ENCODE data around the gene CD93.

CD93 gene

DNA sequence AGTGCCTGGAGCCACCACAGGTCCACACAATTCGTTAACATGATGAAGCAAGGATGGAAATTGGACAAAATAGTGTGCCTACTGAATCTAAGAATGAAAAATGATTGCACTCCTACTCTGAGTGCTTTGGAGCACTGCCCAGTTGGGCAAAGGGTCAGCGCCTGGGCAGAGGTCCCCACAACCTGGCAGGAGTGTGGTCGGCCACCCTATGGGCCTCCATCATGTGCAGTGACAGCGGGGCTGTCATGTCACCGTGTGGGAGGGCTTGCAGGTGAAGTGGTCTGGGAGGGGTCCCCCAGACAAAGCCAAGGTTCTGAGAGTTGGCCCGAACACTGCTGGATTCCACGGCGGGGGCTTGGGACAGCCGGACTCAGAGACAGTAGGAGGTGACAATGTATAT, 36.2 kb upstream of the CD93 start:
- no peak for DNase-seq
- Histone ChIP-seq H3K27me3 (replicated peaks) (no peaks in the 10 kb centered on the region), H3K36me3 (replicated peaks) (no peaks in the 10 kb centered on the region), H3K27ac (no peak overlapping the region), H3K4me3 (ENCODE audit: low read depth, low read length) (no peak overlapping the region)
- TF ChIP-seq, protein P1, sequence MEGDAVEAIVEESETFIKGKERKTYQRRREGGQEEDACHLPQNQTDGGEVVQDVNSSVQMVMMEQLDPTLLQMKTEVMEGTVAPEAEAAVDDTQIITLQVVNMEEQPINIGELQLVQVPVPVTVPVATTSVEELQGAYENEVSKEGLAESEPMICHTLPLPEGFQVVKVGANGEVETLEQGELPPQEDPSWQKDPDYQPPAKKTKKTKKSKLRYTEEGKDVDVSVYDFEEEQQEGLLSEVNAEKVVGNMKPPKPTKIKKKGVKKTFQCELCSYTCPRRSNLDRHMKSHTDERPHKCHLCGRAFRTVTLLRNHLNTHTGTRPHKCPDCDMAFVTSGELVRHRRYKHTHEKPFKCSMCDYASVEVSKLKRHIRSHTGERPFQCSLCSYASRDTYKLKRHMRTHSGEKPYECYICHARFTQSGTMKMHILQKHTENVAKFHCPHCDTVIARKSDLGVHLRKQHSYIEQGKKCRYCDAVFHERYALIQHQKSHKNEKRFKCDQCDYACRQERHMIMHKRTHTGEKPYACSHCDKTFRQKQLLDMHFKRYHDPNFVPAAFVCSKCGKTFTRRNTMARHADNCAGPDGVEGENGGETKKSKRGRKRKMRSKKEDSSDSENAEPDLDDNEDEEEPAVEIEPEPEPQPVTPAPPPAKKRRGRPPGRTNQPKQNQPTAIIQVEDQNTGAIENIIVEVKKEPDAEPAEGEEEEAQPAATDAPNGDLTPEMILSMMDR (IDR thresholded peaks at IDR 0.05; ENCODE audit: low read depth, low read length, missing control alignments), result no peak
- in situ Hi-C loops (cut with HindIII; ENCODE audit: low pct_ligation_motif_present, low sequenced_read_pairs), result no loop called here

DNA sequence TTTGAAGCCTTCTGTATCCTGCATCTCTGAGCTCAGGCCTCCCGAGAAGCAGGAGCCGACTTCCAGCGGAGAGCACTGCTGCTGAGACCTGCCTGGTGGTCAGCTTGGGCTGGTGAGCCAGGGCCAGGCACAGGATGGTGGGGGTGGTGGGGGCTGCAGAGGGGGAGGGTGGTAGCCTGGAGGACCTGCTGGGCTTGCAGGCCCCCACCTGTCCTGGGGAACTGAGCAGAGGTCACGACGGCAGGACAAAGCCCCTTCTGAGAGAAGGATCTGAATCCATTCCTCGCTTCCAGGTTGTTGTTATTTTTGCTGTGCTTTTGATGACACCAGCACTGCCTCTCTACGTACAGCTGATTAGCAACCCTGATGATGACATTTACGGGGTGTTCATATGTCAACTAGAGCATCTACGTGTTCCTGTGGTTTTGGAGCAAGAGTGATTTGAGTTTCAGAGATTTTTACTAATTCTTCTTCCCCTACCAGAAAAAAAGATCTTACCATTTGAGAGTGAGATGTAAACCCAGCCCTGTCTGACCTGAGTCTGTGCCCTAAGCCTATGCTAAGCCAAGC, 35.7 kb upstream of the CD93 start:
- no peak overlapping the region for H3K4me3 ChIP-seq (ENCODE audit: low read depth, low read length)
- no peaks in the 10 kb centered on the region for H3K36me3 ChIP-seq (replicated peaks)
- no peak for DNase-seq
- no peaks in the 10 kb centered on the region for H3K27me3 ChIP-seq (replicated peaks)
- TF ChIP-seq, protein P1 (IDR thresholded peaks at IDR 0.05; ENCODE audit: low read depth, low read length, missing control alignments), result no peak
- in situ Hi-C loops (cut with HindIII; ENCODE audit: low pct_ligation_motif_present, low sequenced_read_pairs), result no loop called here
- no peak overlapping the region for H3K27ac ChIP-seq

DNA sequence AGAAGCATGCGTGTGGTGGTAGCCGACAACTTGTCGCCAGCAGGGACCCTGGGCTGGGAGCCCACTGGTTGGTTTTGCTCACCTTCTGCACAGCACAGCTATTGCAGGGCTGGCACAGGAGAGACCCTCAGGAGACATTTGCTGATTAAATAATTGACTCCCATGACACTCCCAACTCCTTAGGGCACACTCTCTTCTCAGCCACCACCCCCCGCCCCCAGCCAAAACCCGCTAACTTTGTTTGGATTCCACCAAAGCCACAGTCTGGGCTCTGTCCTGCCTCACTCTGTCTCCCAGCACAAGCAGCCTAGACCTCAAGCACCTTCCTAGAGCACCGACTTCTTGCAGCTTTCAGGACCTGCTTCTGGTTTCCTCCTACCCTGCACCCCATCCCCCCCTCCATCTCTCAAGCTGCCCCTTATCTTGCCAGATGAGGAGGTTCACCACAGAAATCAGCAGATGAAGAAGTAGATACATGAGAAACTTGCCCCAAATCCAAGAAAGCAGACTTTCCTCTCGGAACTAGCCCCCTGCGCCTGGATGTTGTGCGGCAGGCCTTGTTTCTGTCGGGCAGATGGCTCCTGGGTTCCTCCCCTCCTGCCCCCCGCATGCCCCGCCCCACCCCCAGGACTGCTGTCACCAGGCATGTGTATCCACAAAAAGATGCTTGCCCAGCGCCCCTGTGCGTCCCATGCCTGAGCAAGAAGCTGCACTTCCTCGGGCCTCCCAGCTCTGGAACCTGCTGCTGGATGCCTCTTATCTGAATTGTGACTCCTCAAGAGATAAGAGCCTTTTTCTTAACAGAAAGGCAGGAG, 35.0 kb upstream of the CD93 start:
- in situ Hi-C loops (cut with HindIII; ENCODE audit: low pct_ligation_motif_present, low sequenced_read_pairs), result no loop called here
- TF ChIP-seq, protein P1 (IDR thresholded peaks at IDR 0.05; ENCODE audit: low read depth, low read length, missing control alignments), result no peak
- H3K27me3 ChIP-seq (replicated peaks), result no peaks in the 10 kb centered on the region

DNA sequence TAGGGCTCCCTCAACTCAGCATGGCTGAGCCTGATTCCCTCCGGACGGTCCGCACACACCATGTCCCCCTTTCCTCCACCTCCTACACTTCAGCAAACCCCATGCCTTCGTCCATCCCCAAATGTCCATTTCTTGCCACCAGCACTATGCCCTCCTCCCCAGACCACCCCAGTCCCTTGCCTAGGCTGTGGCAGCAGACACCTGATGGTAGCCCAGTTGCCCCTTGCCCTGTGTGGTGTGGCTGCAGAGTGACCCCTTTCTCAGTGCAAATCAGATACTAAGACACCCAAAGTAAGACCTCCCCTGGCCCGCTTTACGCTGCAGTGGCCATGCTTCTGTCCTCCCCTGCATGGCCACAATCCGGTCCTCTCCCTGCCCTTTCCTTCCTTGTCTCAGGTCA, 34.1 kb upstream of the CD93 start:
- in situ Hi-C loops (cut with HindIII; ENCODE audit: low pct_ligation_motif_present, low sequenced_read_pairs), result no loop called here
- no peaks in the 10 kb centered on the region for H3K27me3 ChIP-seq (replicated peaks)
- H3K4me3 ChIP-seq (ENCODE audit: low read depth, low read length), result no peak overlapping the region
- TF ChIP-seq, protein P1 (IDR thresholded peaks at IDR 0.05; ENCODE audit: low read depth, low read length, missing control alignments), result no peak
- H3K36me3 ChIP-seq (replicated peaks), result no peaks in the 10 kb centered on the region
- H3K27ac ChIP-seq, result no peak overlapping the region
- no peak for DNase-seq

More for the DNA sequence above, 35.0 kb upstream of the CD93 start:
- Histone ChIP-seq H3K27ac (no peak overlapping the region), H3K36me3 (replicated peaks) (no peaks in the 10 kb centered on the region), H3K4me3 (ENCODE audit: low read depth, low read length) (no peak overlapping the region)
- no peak for DNase-seq

DNA sequence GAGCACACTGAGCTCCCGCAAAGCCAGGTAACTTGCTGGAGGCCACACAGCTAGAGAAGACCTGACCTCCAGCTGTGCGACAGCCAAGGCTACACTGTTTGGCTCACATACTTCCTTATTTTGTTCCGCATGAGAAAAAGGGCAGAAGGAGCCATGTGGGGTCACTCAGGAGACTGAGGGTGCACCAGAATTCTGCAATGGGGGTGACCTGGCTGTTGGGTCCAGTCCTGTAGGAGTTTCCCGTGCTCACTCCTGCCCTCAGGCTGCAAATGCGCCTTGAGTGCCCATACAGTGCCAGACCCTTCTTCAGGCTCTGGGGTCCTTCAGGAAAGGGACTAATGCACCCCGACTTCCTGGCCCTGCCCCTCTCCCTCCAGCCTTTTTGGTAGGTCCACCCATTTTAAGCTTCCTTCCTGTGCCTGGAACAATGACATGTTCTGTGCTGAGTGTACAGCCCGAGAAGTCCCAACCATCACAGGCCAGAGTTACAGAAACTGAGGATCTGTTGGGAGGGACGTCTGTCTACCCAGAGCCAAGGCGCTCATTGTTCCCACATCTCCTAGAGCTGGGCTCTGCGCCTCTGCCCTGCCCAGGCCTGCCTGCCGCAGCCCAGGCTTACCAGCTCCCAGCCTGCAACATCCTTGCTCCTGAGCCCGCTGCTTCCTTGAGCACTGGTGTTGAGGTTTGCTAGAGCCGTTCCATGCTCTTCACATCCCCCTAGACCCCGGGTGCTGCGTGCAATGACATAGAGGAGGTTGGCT, 33.5 kb upstream of the CD93 start:
- in situ Hi-C loops (cut with HindIII; ENCODE audit: low pct_ligation_motif_present, low sequenced_read_pairs), result no loop called here
- Histone ChIP-seq H3K4me3 (ENCODE audit: low read depth, low read length) (no peak overlapping the region), H3K27me3 (replicated peaks) (no peaks in the 10 kb centered on the region), H3K27ac (no peak overlapping the region), H3K36me3 (replicated peaks) (no peaks in the 10 kb centered on the region)
- TF ChIP-seq, protein P1 (IDR thresholded peaks at IDR 0.05; ENCODE audit: low read depth, low read length, missing control alignments), result no peak
- DNase-seq, result no peak

All from brain microvascular endothelial cell (primary cell).